ENCODE results near the gene TEX19. TPM values are rescaled to one million over a fixed set of nuclear protein-coding genes. Genes with fewer than 3 reads are reported as not detected.

Gene TEX19
- total RNA-seq, 1 donor from 2014 or later = not detected

DNA sequence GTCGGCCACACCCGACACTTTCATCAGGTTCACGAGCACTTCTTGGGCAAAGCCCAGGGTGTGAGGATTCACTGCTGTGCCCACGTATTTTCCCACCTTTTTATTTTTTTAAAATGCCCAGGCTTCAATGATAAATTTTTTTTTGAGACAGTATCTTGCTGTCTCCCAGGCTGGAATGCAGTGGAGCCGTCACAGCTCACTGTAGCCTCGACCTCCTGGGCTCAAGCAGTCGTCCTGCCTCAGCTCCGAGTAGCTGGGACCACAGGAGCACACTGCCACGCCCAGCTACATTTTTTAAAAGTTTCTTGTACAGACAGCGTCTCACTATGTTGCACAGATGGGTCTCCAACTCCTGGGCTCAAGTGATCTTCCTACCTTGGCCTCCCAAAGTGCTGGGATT lies 30.3 kb downstream of the TEX19 start:
- no peak for DNase-seq (ENCODE audit: low spot score)

DNA sequence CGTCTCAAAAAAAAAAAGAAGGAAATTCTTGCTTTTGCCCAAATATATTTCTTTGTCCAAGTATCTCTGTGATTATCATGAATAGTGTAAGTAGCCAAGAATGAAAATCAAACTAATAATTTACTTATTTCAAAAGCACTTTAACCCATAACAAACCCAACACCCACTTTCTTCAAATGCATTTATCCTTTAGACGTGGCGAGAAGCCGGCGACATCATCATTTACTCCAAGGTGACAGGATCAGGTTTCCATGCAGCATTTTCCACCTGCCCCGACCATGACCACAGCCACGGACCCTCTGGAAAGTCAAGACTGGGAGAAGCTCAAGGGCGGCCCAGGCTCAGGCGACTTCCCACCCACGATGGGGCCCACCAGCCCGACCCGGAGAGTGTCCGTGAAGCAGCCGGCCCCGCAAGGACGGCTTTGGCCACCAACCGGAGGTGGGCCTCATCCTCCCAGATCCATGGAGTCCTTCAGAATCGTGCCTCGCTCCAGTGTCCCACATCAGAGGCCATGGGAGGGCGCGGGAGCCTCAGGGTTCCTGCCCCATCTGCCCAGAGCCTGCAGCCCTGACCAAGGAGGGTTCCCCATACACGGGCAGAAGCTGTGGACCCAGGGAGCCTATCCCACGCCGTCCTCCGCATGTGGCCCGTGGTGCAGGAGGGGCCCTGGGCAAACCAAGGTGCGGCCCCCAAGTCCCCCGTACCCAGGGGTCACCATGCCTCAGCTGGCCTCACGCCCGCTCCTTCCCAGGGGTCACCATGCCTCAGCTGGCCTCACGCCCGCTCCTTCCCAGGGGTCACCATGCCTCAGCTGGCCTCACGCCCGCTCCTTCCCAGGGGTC lies 31.2 kb downstream of the TEX19 start:
- DNase-seq (ENCODE audit: low spot score) = no peak

- no peak for DNase-seq (ENCODE audit: low spot score)
Observed at GRCh38 chr17:82390860-82391435, 31.9 kb downstream of the TEX19 start.

GRCh38 chr17:82391496-82392066 lies 32.5 kb downstream of the TEX19 start:
- DNase-seq (ENCODE audit: low spot score) = no peak

DNA sequence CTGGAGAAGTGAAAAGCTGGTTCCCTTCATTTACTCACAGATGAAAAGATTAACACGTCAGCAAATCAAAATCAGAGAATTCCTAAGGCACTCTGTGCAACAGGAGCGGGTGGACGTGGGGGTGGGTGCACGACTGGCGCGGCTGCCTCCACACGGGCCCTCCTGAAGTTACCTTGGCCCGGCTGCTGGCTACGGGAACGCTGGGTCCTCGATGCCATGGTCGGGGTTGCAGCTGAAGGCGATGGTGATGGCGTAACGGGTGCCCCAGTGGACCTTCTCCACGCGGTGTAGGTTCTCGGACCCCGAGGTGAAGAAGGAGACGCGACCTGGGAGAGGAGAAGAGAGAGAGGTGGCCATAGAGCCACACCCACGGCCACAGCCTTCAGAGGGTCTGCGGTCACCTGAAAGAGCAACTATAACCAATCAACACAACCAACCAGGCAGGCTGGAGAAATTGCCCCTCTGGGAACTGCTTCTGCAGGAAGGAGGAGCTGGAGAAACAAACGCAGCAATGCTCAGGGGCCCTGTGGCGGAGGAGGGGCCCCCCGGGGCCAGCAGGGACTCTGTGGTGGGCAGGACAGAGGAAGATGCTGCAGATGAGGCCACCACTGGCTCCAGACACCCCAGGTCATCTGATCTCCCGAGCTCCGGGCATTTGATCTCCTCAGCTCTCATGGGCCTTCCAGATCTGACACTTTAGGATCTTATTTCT lies 33.3 kb downstream of the TEX19 start:
- no peak for DNase-seq (ENCODE audit: low spot score)

DNA sequence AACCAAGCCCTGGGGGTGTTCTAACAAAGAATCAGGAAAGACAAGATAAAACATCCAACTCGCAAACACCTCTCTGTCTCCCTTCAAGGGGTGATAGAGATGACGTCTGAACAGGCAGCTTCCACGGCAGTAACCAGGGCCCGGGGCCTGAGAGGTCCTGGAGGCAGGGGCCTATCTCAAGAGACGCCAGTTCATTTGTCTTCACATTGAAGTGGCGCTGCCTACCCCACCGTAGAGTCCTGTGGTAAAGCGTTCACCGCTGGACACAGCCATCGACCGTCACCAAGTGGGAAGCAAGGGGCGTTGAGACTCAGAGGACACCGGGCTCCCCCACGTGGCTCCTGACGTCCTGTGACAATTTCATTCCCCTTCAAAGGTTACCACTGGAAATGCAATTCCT lies 33.9 kb downstream of the TEX19 start:
- no peak for DNase-seq (ENCODE audit: low spot score)

- no peak for DNase-seq (ENCODE audit: low spot score)
Observed at GRCh38 chr17:82394278-82394677, 35.2 kb downstream of the TEX19 start.

DNA sequence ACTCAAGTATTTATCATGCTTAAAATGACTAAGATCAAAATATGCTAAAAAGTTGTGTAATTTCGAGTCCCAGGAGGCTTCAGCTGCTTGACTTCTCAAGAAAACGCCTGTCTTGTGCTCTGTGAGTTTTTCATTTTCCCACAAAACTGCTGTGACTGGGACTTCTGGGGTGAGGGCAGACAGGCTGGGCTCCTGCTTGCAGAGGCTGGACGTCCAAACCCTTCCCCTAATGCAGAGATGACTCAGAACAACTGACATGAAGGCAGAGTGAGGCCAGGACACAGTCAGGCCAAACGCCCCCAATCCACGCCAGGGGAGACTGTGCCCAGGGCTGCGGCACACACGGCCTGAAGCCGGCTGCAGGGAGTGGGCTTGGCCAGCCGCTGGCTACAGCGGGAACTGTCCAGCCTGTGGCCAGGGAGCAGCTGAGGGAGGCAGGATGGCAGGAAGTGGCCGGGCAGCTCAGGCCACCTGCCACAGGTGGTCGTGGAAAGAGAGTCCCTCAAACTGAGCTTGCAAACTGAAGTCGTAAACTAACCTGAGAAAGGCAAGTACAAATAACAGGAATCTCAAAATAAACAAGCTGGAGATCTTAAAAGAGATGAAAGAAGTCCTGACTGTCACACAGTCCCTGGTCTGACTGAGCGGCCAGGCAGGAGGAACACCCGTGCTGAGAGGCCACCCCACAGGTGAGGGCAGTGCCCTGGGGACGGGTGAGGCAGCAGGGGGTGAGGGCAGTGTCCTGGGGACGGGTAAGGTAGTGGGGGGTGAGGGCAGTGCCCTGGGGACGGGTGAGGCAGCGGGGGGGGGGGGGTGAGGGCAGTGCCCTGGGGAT lies 37.8 kb downstream of the TEX19 start:
- DNase-seq (ENCODE audit: low spot score) = no peak

GRCh38 chr17:82397449-82398335 lies 38.6 kb downstream of the TEX19 start:
- no peak for DNase-seq (ENCODE audit: low spot score)

DNA sequence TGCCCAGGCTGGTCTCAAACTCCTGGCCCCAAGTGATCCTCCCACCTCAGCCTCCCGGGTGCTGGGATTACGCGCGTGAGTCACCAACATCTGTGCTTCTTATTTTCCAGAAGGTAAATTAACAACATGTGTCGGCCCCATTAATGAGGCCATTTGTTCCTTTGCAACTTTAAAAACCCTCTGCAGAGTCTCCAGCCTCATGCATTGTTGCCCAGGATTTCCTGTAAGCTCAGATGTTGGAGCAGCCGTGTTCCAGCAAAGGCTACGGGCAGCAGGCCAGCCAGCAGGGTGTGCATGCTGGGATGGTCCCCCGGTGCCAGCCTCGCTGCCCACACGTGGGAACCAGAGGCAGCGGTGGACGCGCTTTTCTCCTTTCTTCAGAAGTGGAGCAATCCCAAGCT lies 40.0 kb downstream of the TEX19 start:
- DNase-seq (ENCODE audit: low spot score) = no peak

DNA sequence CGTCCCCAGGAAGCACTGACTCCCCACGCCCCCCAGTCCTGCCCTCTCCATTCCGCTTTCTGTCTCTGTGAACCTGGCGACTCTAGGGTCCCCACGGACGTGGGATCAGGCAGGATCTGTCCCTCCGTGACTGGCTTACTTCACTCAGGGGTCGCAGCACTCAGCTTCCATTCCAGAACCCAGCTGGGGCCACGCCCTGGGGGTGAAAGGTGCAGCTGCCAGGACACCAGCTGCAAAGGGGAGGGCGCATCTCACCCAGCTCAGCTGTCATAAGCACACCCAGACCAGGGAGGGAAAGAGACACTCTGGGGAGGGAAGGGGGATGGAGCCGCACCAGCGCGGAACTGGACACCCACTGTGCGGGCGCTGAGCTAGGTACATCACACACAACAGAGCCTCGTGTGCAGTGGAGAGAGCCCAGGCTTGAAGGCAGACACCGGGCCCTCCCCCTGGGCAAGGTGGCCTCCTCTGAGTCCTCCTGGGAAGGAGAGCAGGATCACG lies 40.6 kb downstream of the TEX19 start:
- DNase-seq (ENCODE audit: low spot score) = no peak

GRCh38 chr17:82400206-82400605 lies 41.2 kb downstream of the TEX19 start:
- DNase-seq (ENCODE audit: low spot score) = no peak

DNA sequence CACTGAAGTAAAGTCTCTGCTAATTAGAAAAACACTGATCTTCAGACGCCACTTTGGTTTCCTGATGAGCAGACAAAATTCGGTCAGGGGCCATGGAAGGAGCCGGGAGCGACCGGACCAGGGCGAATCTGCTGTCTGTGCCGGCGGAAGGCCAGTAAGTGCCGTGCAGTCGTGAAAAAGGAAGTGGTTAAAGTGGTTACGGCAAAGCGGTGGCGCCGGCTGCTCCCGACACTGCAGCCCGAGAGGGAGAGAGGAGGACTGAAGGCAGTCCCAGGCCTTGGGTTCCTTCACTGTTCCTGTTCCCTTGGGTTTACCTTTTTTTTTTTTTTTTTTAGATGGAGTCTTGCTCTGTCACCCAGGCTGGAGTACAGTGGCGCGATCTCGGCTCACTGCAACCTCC lies 41.8 kb downstream of the TEX19 start:
- DNase-seq (ENCODE audit: low spot score) = no peak

DNA sequence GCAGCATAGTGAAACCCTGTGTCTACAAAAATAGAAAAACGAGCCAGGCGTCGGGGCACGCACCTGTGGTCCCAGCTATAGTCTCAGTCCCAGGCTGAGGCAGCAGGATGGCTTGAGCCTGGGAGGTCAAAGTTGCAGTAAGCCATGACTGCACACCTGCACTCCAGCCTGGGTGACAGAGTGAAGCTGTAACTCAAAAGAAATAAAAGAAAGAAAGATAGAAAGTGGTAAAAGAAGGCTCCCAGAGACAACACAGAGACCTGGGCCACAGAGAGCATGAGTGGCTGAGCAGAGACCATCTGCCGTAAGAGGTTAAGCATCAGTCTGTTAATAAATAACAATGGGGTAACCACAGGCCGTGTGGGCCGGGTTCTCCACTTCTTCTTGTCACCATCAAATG lies 43.8 kb downstream of the TEX19 start:
- DNase-seq (ENCODE audit: low spot score) = no peak

DNA sequence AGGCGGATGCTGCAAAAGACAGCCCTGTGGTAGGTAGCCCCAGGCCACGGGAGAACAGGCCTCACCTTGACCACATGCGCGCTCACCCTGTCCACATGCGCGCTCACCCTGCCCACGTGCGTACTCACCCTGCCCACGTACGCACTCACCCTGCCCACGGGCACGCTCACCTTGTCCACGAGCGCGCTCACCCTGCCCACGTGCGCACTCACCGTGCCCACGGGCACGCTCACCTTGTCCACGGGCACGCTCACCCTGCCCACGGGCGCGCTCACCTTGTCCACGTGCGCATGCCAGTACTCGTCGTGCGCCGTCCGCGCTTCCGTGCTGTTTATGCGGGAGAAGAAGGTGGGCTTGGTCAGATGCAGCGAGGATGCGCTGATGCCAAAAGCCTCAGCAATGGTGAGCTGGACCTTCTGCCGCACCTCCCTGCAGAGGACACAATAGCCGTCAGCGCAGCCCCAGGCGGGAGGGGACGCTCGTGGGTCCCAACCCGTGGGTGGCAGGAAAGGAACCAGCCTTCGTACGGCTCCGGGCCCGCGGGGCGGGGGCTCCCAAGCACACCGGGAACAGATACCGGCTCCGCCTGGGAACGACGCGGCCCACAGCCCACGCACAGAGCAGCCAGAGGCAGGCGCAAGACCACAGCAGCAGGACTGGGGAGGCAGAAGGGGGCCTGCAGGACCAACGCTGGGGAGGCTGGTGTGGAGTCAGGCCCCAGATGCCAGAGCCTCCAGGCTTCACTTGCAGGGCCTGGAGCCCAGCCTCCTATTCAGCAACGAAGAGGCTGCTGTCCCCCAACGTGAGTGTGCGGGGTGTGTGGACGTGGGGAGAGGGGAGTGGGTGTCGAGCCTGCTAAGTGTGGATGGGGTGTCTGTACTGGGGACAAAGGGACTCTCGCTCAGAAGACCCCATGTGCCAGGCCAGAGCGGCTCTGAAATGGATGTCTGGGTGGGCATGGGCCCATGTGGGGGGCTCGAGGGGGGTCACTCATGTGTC lies 44.9 kb downstream of the TEX19 start:
- no peak for DNase-seq (ENCODE audit: low spot score)

- no peak for DNase-seq (ENCODE audit: low spot score)
Observed at GRCh38 chr17:82405051-82405450, 46.0 kb downstream of the TEX19 start.

GRCh38 chr17:82406131-82406671 lies 47.2 kb downstream of the TEX19 start:
- DNase-seq (ENCODE audit: low spot score) = no peak

DNA sequence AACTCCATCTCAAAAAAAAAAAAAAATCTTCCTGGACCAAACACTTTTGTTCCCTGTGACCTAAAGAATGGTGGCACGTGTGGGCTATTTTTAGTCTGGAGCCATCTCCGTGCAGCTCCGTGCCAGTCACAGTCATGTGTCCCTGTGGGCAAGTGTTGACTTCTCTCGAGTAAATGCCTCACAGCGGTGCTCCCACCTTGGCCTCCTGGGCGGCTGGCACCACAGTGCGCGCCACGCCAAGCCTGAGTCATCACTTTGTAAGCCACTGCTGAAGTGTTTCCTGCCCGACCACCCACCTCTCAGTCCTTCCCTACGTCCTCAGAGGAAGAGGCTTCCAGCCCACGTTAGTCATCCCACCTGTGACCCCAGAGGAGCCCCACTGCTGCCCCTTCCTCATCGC lies 48.2 kb downstream of the TEX19 start:
- no peak for DNase-seq (ENCODE audit: low spot score)

All from ureter (tissue), 1 donor.